Heart left ventricle (tissue), 13 donors: ENCODE measurements around the gene PFDN4.

Source experiments
- CTCF ChIP-seq, 12 donors: fragments of 200-600 bp; sonication (generic) in 4 of 12; IDR thresholded peaks; one replicate each; pipeline versions ENCODE4 v1.5.0 to v1.8.0; 2018 to 2022; ENCODE audit warnings: antibody characterized with exemption in 12 of 12, mild to moderate bottlenecking in 5 of 12
- POLR2A ChIP-seq, 2 donors: fragments of 450-650 bp; IDR thresholded peaks; one replicate each; pipeline ENCODE4 v1.6.1; 2017; ENCODE audit warnings: antibody characterized with exemption in 2 of 2, mild to moderate bottlenecking in 2 of 2, moderate library complexity in 2 of 2
- donor health status: ischemic (EF 13 %, LVEDD 7.1; RV severe dilation, severe dysfunction).
- donor health status: DM: no; HTN: yes; CAD: no.
- donor health status: DM: no; HTN: no; CAD: no.
- donor health status: ischemic (EF 25% LVEDD 6.9; RV normal size, moderate dysfunction).
- donor health status: ischemic (EF 25% LVEDD 5.7; RV mildly dilated, moderate dysfunction).
- donor health status: ischemic (EF 35%, LVEDD 5.7; RV mildly dilated, moderate dysfunction).
- donor health status: nonischemic (EF 11% LVEDD 7.7; RV severe dilation, severe dysfunction).
- donor health status: DM: yes; HTN: yes; CAD: no.
- donor health status: PGD.
- donor health status: ischemic (EF 29% LVEDD 5.4; RV normal size, mild dysfunction).
- donor health status: nonischemic (EF 23%, LVEDD 6.1; RV moderate dilation, normal function).

DNA sequence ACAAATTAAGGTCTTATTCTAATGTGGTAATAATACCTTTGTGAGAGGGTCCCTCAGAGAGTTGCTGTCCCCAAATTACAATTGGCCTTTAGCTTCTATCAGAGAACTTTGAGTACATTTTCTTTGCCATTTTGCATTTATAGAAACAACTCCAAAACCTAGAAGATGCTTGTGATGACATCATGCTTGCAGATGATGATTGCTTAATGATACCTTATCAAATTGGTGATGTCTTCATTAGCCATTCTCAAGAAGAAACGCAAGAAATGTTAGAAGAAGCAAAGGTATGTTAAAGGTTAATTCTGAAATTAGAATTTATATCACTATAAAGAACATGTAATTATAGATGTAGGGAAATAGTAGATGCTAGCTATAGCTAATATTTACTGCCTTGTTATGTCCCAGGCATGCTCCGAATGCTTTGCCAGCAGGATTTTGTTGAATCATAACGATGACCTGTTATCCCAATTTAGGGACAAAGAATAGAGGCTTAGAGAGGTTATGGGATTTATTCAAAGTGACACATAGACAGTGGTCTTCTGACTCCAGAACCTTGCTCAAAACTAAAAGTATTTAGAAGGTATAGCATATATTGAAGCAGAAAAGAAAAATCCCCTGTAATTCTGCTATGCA, 7.4 kb downstream of the PFDN4 start:
- TF ChIP-seq CTCF (IDR thresholded peaks at IDR 0.05), result no peak
- TF ChIP-seq POLR2A (IDR thresholded peaks at IDR 0.05), result no peak
